ENCODE results near the gene KPRP. TPM values are rescaled to one million over a fixed set of nuclear protein-coding genes. Genes with fewer than 3 reads are reported as not detected.

The KPRP gene
- total and polyA plus RNA-seq, 2 of the 13 experiments (the other 11 are each of a cell fraction or from before 2014, with no cell fraction given), result not detected

- TF ChIP-seq ZNF646 (CRISPR knock-in tag; IDR thresholded peaks at IDR 0.05) (no peak), RFXAP (CRISPR knock-in tag; IDR thresholded peaks at IDR 0.05; ENCODE audit: borderline replicate concordance) (no peak), ARID3A (IDR thresholded peaks at IDR 0.05; ENCODE audit: low read depth, low read length) (no peak), TFDP1 (CRISPR knock-in tag; IDR thresholded peaks at IDR 0.05; ENCODE audit: borderline replicate concordance) (no peak), ZNF557 (CRISPR knock-in tag; IDR thresholded peaks at IDR 0.05) (no peak), ZFAT (CRISPR knock-in tag; conservative IDR thresholded peaks at IDR 0.05) (no peak), RBM39 (IDR thresholded peaks at IDR 0.05; ENCODE audit: low read depth, low read length, poor library complexity, severe bottlenecking) (no peak), ZNF773 (CRISPR knock-in tag; IDR thresholded peaks at IDR 0.05; ENCODE audit: borderline replicate concordance) (no peak), ZNF556 (CRISPR knock-in tag; IDR thresholded peaks at IDR 0.05; ENCODE audit: borderline replicate concordance) (no peak), KDM3A (CRISPR knock-in tag; IDR thresholded peaks at IDR 0.05; ENCODE audit: low read depth) (no peak), MYNN (CRISPR knock-in tag; IDR thresholded peaks at IDR 0.05; ENCODE audit: low read depth) (no peak), ZNF235 (CRISPR knock-in tag; IDR thresholded peaks at IDR 0.05; ENCODE audit: borderline replicate concordance) (no peak), ZNF83 (CRISPR knock-in tag; IDR thresholded peaks at IDR 0.05; ENCODE audit: borderline replicate concordance) (no peak), FOXM1 (CRISPR knock-in tag; IDR thresholded peaks at IDR 0.05) (no peak)
Observed at GRCh38 chr1:152776361-152776760, 18.5 kb downstream of the KPRP start (continued).
